HepG2 (cell line): ENCODE measurements around the gene ITIH3. TPM values are rescaled to one million over a fixed set of nuclear protein-coding genes. Genes with fewer than 3 reads are reported as not detected.

Experiments used
- CHD2 ChIP-seq: IDR thresholded peaks from 2 replicates; pipeline ENCODE4 v1.6.1; 2011; ENCODE audit warnings: low read depth, low read length, improper control_type of control experiment
- CTCF ChIP-seq: sonication (generic); formaldehyde crosslinking; IDR thresholded peaks from 2 replicates; pipeline ENCODE4 v1.5.0; 2020; ENCODE audit warnings: mild to moderate bottlenecking, missing genetic modification reagents, moderate library complexity
- DPF2 ChIP-seq: sonication (generic); formaldehyde crosslinking; IDR thresholded peaks from 2 replicates; pipeline ENCODE4 v1.4.0; 2020; ENCODE audit warnings: mild to moderate bottlenecking, low read depth, missing genetic modification reagents, borderline replicate concordance
- GATAD1 ChIP-seq: IDR thresholded peaks from 2 replicates; pipeline ENCODE4 v1.6.1; 2016; ENCODE audit warnings: missing genetic modification reagents, missing compliant biosample characterization
- GMEB1 ChIP-seq: sonication (generic); formaldehyde crosslinking; IDR thresholded peaks from 2 replicates; pipeline ENCODE4 v1.5.1; 2020; ENCODE audit warnings: missing genetic modification reagents, mild to moderate bottlenecking, borderline replicate concordance
- HNF1A ChIP-seq, 2 experiments: sonication (generic) in 1 of 2; formaldehyde crosslinking in 1 of 2; IDR thresholded peaks; 2 replicates each; pipeline versions ENCODE4 v1.4.0 to v1.6.1; 2016 to 2020; ENCODE audit warnings: borderline replicate concordance in 1 of 2, low read depth in 1 of 2, mild to moderate bottlenecking in 1 of 2, missing genetic modification reagents in 1 of 2
- KDM2A ChIP-seq: sonication (generic); formaldehyde crosslinking; IDR thresholded peaks from 2 replicates; pipeline ENCODE4 v1.4.0; 2020; ENCODE audit warnings: low read depth, missing genetic modification reagents, borderline replicate concordance
- KLF6 ChIP-seq: IDR thresholded peaks from 2 replicates; pipeline ENCODE4 v1.8.0; 2016; ENCODE audit warnings: missing biosample characterization, missing genetic modification reagents
- NR3C1 ChIP-seq: sonication (generic); formaldehyde crosslinking; IDR thresholded peaks from 2 replicates; pipeline ENCODE4 v1.4.0; 2020; ENCODE audit warnings: missing genetic modification reagents
- PHF8 ChIP-seq: sonication (generic); formaldehyde crosslinking; IDR thresholded peaks from 2 replicates; pipeline ENCODE4 v1.5.0; 2020; ENCODE audit warnings: missing genetic modification reagents
- UBTF ChIP-seq: sonication (generic); formaldehyde crosslinking; IDR thresholded peaks from 2 replicates; pipeline ENCODE4 v1.4.0; 2020; ENCODE audit warnings: mild to moderate bottlenecking, missing genetic modification reagents
- ZNF574 ChIP-seq: sonication (generic); formaldehyde crosslinking; IDR thresholded peaks from 2 replicates; pipeline ENCODE4 v1.4.0; 2020; ENCODE audit warnings: missing genetic modification reagents
- ZNF740 ChIP-seq: sonication (generic); formaldehyde crosslinking; IDR thresholded peaks from 2 replicates; pipeline ENCODE4 v1.4.0; 2020; ENCODE audit warnings: missing genetic modification reagents
- polyA plus RNA-seq, 8 experiments: library from polyadenylated mRNA; depleted of rRNA in 3 of 8; stranded (reverse) in 7 of 8; unstranded in 1 of 8; fragments of >200 nt; fragmentation: Illumina TruSeq in 4 of 8; extraction: Trizol in 4 of 8; gene quantifications; 2 replicates each; pipeline versions ENCODE4 v1.2.1 to v1.2.3, GENCODE V29; 2011 to 2016; ENCODE audit warnings: low read depth in 4 of 8, missing spikeins in 1 of 8, mixed read lengths in 1 of 8; ENCODE audit not compliant: insufficient read depth in 1 of 8
- total RNA-seq, 5 experiments: library from RNA; depleted of rRNA; stranded (reverse); fragments of >200 nt; fragmentation: Illumina TruSeq; extraction: Trizol; gene quantifications; 2 replicates each; pipeline ENCODE4 v1.2.3, GENCODE V29; 2016; ENCODE audit warnings: low read depth in 1 of 5

Gene ITIH3
- total and polyA plus RNA-seq, 2 of the 13 experiments (the other 11 are each of a cell fraction or from before 2014, with no cell fraction given), result 105 to 632 TPM

- TF ChIP-seq ZNF574 (CRISPR knock-in tag) (peak; percentile 92), KLF6 (CRISPR knock-in tag) (0 out of 2 replicates have a peak, but pooled peaks have one; percentile 55), GATAD1 (CRISPR knock-in tag) (0 out of 2 replicates have a peak, but pooled peaks have one; percentile 30), CTCF (CRISPR knock-in tag) (peak; percentile 87), PHF8 (CRISPR knock-in tag) (0 out of 2 replicates have a peak, but pooled peaks have one; percentile 30), GMEB1 (CRISPR knock-in tag) (no peak), KDM2A (peak; percentile 40; the same call in 1 of the 2 replicates), HNF1A (IDR thresholded peaks at IDR 0.05; ENCODE audit: low read depth) (no peak), HNF1A (CRISPR knock-in tag; IDR thresholded peaks at IDR 0.05; ENCODE audit: borderline replicate concordance) (no peak), DPF2 (CRISPR knock-in tag) (no peak), UBTF (no peak), CHD2 (no peak), ZNF740 (no peak), NR3C1 (CRISPR knock-in tag) (no peak)
Measured at GRCh38 chr3:52792413-52792812, 2.2 kb upstream of the ITIH3 start (continued).
